ENCODE results near the gene ZNF546. TPM values are rescaled to one million over a fixed set of nuclear protein-coding genes. Genes with fewer than 3 reads are reported as not detected.

Gene ZNF546
- polyA plus RNA-seq, 2 of the 4 experiments (the other 2 are of a cell fraction): 3.8 to 6.4 TPM

- POLR2A ChIA-PET: interaction anchor here (1.5 kb wide), 1 partner anchor 16 kb away, joined by 6 read pairs; the partner anchor contains the start of gene PSMC4
- Histone ChIP-seq H3K4me1 (no peaks in the 10 kb centered on the region), H3K4me2 (no peak overlapping the region), H3K27ac (no peak overlapping the region), H3K4me3 (no peak overlapping the region), H3K9me3 (peaks cover 73% of the 10 kb centered on the region)
- CTCF ChIA-PET: interaction anchor here (0.7 to 1.4 kb wide), 3 partner anchors 10 to 231 kb away, joined by 3 to 6 read pairs (median 5); partner anchors contain the start of gene PSMC4
- peak in 1 of 2 experiments; percentile 43 for DNase-seq (ENCODE audit: low read depth in 1 of 2, low spot score in 1 of 2)
- TF ChIP-seq ZNF302 (CRISPR knock-in tag; IDR thresholded peaks at IDR 0.05) (no peak), FOSL2 (IDR thresholded peaks at IDR 0.05) (no peak), FOSL2 (CRISPR knock-in tag; IDR thresholded peaks at IDR 0.05) (no peak), CEBPB (IDR thresholded peaks at IDR 0.05) (no peak), ZC3H11A (IDR thresholded peaks at IDR 0.05) (no peak), SREBF2 (IDR thresholded peaks at IDR 0.05) (no peak), MAX (IDR thresholded peaks at IDR 0.05) (no peak), EHF (CRISPR knock-in tag; IDR thresholded peaks at IDR 0.05) (no peak), BHLHE40 (IDR thresholded peaks at IDR 0.05; ENCODE audit: low read depth, low read length) (no peak), TFCP2L1 (CRISPR knock-in tag; IDR thresholded peaks at IDR 0.05) (no peak), HEYL (CRISPR knock-in tag; IDR thresholded peaks at IDR 0.05) (no peak), NPAS2 (CRISPR knock-in tag; IDR thresholded peaks at IDR 0.05; ENCODE audit: borderline replicate concordance) (no peak), ELK1 (IDR thresholded peaks at IDR 0.05; ENCODE audit: low read depth, low read length) (no peak)
- peak; percentile 97 for FAIRE-seq
- no peak for ATAC-seq
Measured at GRCh38 chr19:39986643-39987042, 10.2 kb upstream of the ZNF546 start.

GRCh38 chr19:39987167-39987566 is 9.7 kb upstream of the ZNF546 start:
- FAIRE-seq (no peak), DNase-seq (ENCODE audit: low read depth in 1 of 2, low spot score in 1 of 2) (no peak), ATAC-seq (no peak)
- CTCF ChIA-PET: no interaction called here
- H3K27ac ChIP-seq: no peak overlapping the region
- POLR2A ChIA-PET: no interaction called here
- peaks cover 72% of the 10 kb centered on the region for H3K9me3 ChIP-seq
- H3K4me2 ChIP-seq: no peak overlapping the region
- no peak for TF ChIP-seq ZC3H11A (IDR thresholded peaks at IDR 0.05)
- no peak for TF ChIP-seq ELK1 (IDR thresholded peaks at IDR 0.05; ENCODE audit: low read depth, low read length)
- no peak for TF ChIP-seq FOSL2 (IDR thresholded peaks at IDR 0.05)
- TF ChIP-seq FOSL2 (CRISPR knock-in tag; IDR thresholded peaks at IDR 0.05): no peak
- no peak for TF ChIP-seq BCL3 (IDR thresholded peaks at IDR 0.05)
- TF ChIP-seq MAZ (IDR thresholded peaks at IDR 0.05; ENCODE audit: borderline replicate concordance, low read depth, low read length): no peak
- no peak for TF ChIP-seq TFCP2L1 (CRISPR knock-in tag; IDR thresholded peaks at IDR 0.05)
- no peak for TF ChIP-seq CHD2 (IDR thresholded peaks at IDR 0.05; ENCODE audit: low read length, partially characterized antibody)
- TF ChIP-seq NPAS2 (CRISPR knock-in tag; IDR thresholded peaks at IDR 0.05; ENCODE audit: borderline replicate concordance): no peak
- TF ChIP-seq TP53 (CRISPR knock-in tag; IDR thresholded peaks at IDR 0.05): no peak
- TF ChIP-seq RFX5 (IDR thresholded peaks at IDR 0.05): no peak
- no peak for TF ChIP-seq CHD4 (IDR thresholded peaks at IDR 0.05; ENCODE audit: borderline replicate concordance)
- no peak for TF ChIP-seq JUNB (IDR thresholded peaks at IDR 0.05)
- TF ChIP-seq PBX3 (IDR thresholded peaks at IDR 0.05): no peak
- no peak for TF ChIP-seq HES2 (IDR thresholded peaks at IDR 0.05)
- no peak for TF ChIP-seq CBX2 (IDR thresholded peaks at IDR 0.05; ENCODE audit: borderline replicate concordance, low read depth)
- TF ChIP-seq SMC3 (IDR thresholded peaks at IDR 0.05): no peak
- no peak for TF ChIP-seq ZNF302 (CRISPR knock-in tag; IDR thresholded peaks at IDR 0.05)
- no peaks in the 10 kb centered on the region for H3K4me1 ChIP-seq
- H3K4me3 ChIP-seq: no peak overlapping the region
